PC-3 (cell line): ENCODE data around the gene SLIT2. TPM values are rescaled to one million over a fixed set of nuclear protein-coding genes. Genes with fewer than 3 reads are reported as not detected.
A peak's percentile ranks its signal among the peaks of the same experiment; 100 is the strongest.

ENCODE experiments used
- ATAC-seq: fragments of 200-7000 bp; cut with Tn5 transposase; 2 replicates; pipeline ENCODE4 v1.9.1; 2020; ENCODE audit warnings: mild to moderate bottlenecking, moderate library complexity
- BruUV-seq: library from RNA; stranded (reverse); fragments of 400-500 nt; replicated peaks from 2 replicates; lab custom pipeline; 2021; lab: Mats Ljungman, UMichigan
- CTCF ChIA-PET: fragments of 300-600 bp; sonication (Branson Sonifier 250); formaldehyde crosslinking; loops from one replicate; lab custom pipeline; 2022; ENCODE audit warnings: antibody characterized with exemption; lab: Charles Lee
- POLR2A ChIA-PET: fragments of 300-600 bp; sonication (Branson Sonifier 250); formaldehyde crosslinking; loops from one replicate; lab custom pipeline; 2022; ENCODE audit warnings: antibody characterized with exemption; ENCODE audit not compliant: unreplicated experiment; lab: Charles Lee
- DNase-seq: peaks from one replicate; pipeline ENCODE4 v3.0.0-alpha.2; 2015
- H2AFZ ChIP-seq: fragments of 300-600 bp; sonication (generic); 2 replicates; pipeline ENCODE4 v1.6.0; 2016; ENCODE audit warnings: antibody characterized with exemption, low read length
- H3F3A ChIP-seq: fragments of 300-600 bp; sonication (generic); one replicate; pipeline ENCODE4 v1.6.0; 2017; ENCODE audit warnings: antibody characterized with exemption, low read length, control low read depth, mild to moderate bottlenecking; ENCODE audit not compliant: unreplicated experiment
- H3K27ac ChIP-seq: fragments of 300-600 bp; sonication (generic); 2 replicates; pipeline ENCODE4 v1.5.1; 2016; ENCODE audit warnings: mild to moderate bottlenecking, low read length
- H3K27me3 ChIP-seq: fragments of 300-600 bp; sonication (generic); 2 replicates; pipeline ENCODE4 v1.6.1; 2016; ENCODE audit warnings: low read length, mixed read lengths
- H3K36me3 ChIP-seq: fragments of 300-600 bp; sonication (generic); 2 replicates; pipeline ENCODE4 v1.6.1; 2016; ENCODE audit warnings: low read depth, mixed run types, low read length, mixed read lengths
- H3K4me1 ChIP-seq: fragments of 300-600 bp; sonication (generic); 2 replicates; pipeline ENCODE4 v1.5.1; 2016; ENCODE audit warnings: low read length; ENCODE audit not compliant: insufficient read depth
- H3K4me2 ChIP-seq: fragments of 300-600 bp; sonication (generic); 2 replicates; pipeline ENCODE4 v1.6.0; 2016; ENCODE audit warnings: low read length
- H3K4me3 ChIP-seq: fragments of 300-600 bp; sonication (generic); 2 replicates; pipeline ENCODE4 v1.5.1; 2016; ENCODE audit warnings: mild to moderate bottlenecking, low read length, mixed read lengths
- H3K79me2 ChIP-seq: fragments of 300-600 bp; sonication (generic); 2 replicates; pipeline ENCODE4 v1.6.1; 2017; ENCODE audit warnings: low read length, mixed read lengths
- H3K9ac ChIP-seq: fragments of 300-600 bp; sonication (generic); 2 replicates; pipeline ENCODE4 v1.6.0; 2016; ENCODE audit warnings: mild to moderate bottlenecking, low read length
- H3K9me2 ChIP-seq: fragments of 300-600 bp; sonication (generic); replicated peaks from 2 replicates; pipeline ENCODE4 v1.6.1; 2016; ENCODE audit warnings: mixed run types, low read length, mixed read lengths
- H3K9me3 ChIP-seq: fragments of 300-600 bp; sonication (generic); 2 replicates; pipeline ENCODE4 v1.6.1; 2016; ENCODE audit warnings: low read length, mixed read lengths
- H4K20me1 ChIP-seq: fragments of 300-600 bp; sonication (generic); 2 replicates; pipeline ENCODE4 v1.6.1; 2016; ENCODE audit warnings: low read length, mixed read lengths
- EZH2 ChIP-seq: fragments of 300-600 bp; sonication (generic); IDR thresholded peaks from one replicate; pipeline ENCODE4 v1.6.1; 2017; ENCODE audit warnings: antibody characterized with exemption, mild to moderate bottlenecking, low read length; ENCODE audit not compliant: unreplicated experiment
- EZH2phosphoT487 ChIP-seq: fragments of 300-600 bp; sonication (generic); IDR thresholded peaks from 2 replicates; pipeline ENCODE4 v1.6.1; 2018; ENCODE audit warnings: mild to moderate bottlenecking, antibody characterized with exemption, low read length, borderline replicate concordance
- intact Hi-C: fragments of 100-400 bp; cut with micrococcal nuclease; formaldehyde crosslinking; loops from 2 replicates; pipeline ENCODE4 v1.9.0; 2023
- total RNA-seq: library from RNA; depleted of rRNA; stranded (reverse); fragments of >200 nt; gene quantifications from 2 replicates; pipeline ENCODE4 v1.2.3, GENCODE V29; 2014
- TF ChIP-seq, protein P1 (sequence below): fragments of 300-600 bp; sonication (generic); conservative IDR thresholded peaks from 2 replicates; pipeline ENCODE4 v1.5.1; 2017; ENCODE audit warnings: antibody characterized with exemption, low read depth, mild to moderate bottlenecking, low read length

SLIT2 gene
- total RNA-seq, 1 experiment from 2014 or later = 19.1 TPM

- H3K27me3 ChIP-seq = no peaks in the 10 kb centered on the region
- no peaks in the 10 kb centered on the region for H3K9me3 ChIP-seq
- TF ChIP-seq EZH2phosphoT487 = no peak
- TF ChIP-seq, protein P1, sequence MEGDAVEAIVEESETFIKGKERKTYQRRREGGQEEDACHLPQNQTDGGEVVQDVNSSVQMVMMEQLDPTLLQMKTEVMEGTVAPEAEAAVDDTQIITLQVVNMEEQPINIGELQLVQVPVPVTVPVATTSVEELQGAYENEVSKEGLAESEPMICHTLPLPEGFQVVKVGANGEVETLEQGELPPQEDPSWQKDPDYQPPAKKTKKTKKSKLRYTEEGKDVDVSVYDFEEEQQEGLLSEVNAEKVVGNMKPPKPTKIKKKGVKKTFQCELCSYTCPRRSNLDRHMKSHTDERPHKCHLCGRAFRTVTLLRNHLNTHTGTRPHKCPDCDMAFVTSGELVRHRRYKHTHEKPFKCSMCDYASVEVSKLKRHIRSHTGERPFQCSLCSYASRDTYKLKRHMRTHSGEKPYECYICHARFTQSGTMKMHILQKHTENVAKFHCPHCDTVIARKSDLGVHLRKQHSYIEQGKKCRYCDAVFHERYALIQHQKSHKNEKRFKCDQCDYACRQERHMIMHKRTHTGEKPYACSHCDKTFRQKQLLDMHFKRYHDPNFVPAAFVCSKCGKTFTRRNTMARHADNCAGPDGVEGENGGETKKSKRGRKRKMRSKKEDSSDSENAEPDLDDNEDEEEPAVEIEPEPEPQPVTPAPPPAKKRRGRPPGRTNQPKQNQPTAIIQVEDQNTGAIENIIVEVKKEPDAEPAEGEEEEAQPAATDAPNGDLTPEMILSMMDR = no peak
- TF ChIP-seq EZH2 = no peak
- intact Hi-C loops = no loop called here
- H3K4me1 ChIP-seq = peaks cover 41% of the 10 kb centered on the region
- no peak overlapping the region for H3K9ac ChIP-seq
- peaks cover 54% of the 10 kb centered on the region for H3K79me2 ChIP-seq
- ATAC-seq (peak; percentile 33; the same call in 1 of the 2 replicates), DNase-seq (no peak)
- ChIA-PET CTCF (no interaction called here), POLR2A (no interaction called here)
- no peaks in the 10 kb centered on the region for H3F3A ChIP-seq
- H3K36me3 ChIP-seq = peaks cover 12% of the 10 kb centered on the region; the same call in 1 of the 2 replicates
- H3K4me2 ChIP-seq = peak overlapping the region; percentile 79
- no peak overlapping the region for H3K4me3 ChIP-seq
- BruUV-seq = no TSS peak
- no peak overlapping the region for H2AFZ ChIP-seq
- H4K20me1 ChIP-seq = no peaks in the 10 kb centered on the region
- no peaks in the 10 kb centered on the region for H3K9me2 ChIP-seq
- H3K27ac ChIP-seq = no peak overlapping the region
These were observed 35.5 kb downstream of the SLIT2 start for GRCh38 chr4:20287246-20287645.

- DNase-seq (peak; percentile 34), ATAC-seq (peak; percentile 14)
- no peak overlapping the region for H2AFZ ChIP-seq
- no peak for TF ChIP-seq EZH2phosphoT487
- TF ChIP-seq, protein P1 = no peak
- TF ChIP-seq EZH2 = no peak
- CTCF ChIA-PET = no interaction called here
- no peaks in the 10 kb centered on the region for H4K20me1 ChIP-seq
- peaks cover 59% of the 10 kb centered on the region for H3K79me2 ChIP-seq
- intact Hi-C loops = no loop called here
- H3K4me2 ChIP-seq = peak overlapping the region; percentile 79
- POLR2A ChIA-PET = no interaction called here
- no peak overlapping the region for H3K4me3 ChIP-seq
- H3K27ac ChIP-seq = peak overlapping the region; percentile 90
- no peaks in the 10 kb centered on the region for H3K9me2 ChIP-seq
- H3K36me3 ChIP-seq = peaks cover 12% of the 10 kb centered on the region; the same call in 1 of the 2 replicates
- peaks cover 41% of the 10 kb centered on the region for H3K4me1 ChIP-seq
- H3F3A ChIP-seq = no peaks in the 10 kb centered on the region
- BruUV-seq = no TSS peak
- no peaks in the 10 kb centered on the region for H3K27me3 ChIP-seq
- no peaks in the 10 kb centered on the region for H3K9me3 ChIP-seq
- peak overlapping the region; percentile 55; the same call in 1 of the 2 replicates for H3K9ac ChIP-seq
These were observed 36.4 kb downstream of the SLIT2 start for GRCh38 chr4:20288047-20288650.

- DNase-seq (peak; percentile 83), ATAC-seq (peak; percentile 70)
- Histone ChIP-seq H3K27ac (peak overlapping the region; percentile 90), H3K4me1 (peaks cover 45% of the 10 kb centered on the region), H3F3A (no peaks in the 10 kb centered on the region), H2AFZ (no peak overlapping the region; the same call in 1 of the 2 replicates), H4K20me1 (no peaks in the 10 kb centered on the region), H3K36me3 (peaks cover 9% of the 10 kb centered on the region; the same call in 1 of the 2 replicates), H3K79me2 (peaks cover 67% of the 10 kb centered on the region), H3K9me2 (no peaks in the 10 kb centered on the region), H3K4me3 (peak overlapping the region; percentile 52), H3K27me3 (no peaks in the 10 kb centered on the region), H3K9ac (peak overlapping the region; percentile 55), H3K4me2 (peak overlapping the region; percentile 79), H3K9me3 (no peaks in the 10 kb centered on the region)
- ChIA-PET POLR2A (interaction anchor here (0.6 kb wide), 2 partner anchors 37 to 931 kb away, joined by 4 to 5 read pairs; partner anchors contain the start of gene SLIT2), CTCF (no interaction called here)
- intact Hi-C loops = no loop called here
- TF ChIP-seq EZH2 (no peak), EZH2phosphoT487 (no peak)
- TF ChIP-seq, protein P1 = no peak
- BruUV-seq = no TSS peak
These were observed 37.3 kb downstream of the SLIT2 start for GRCh38 chr4:20288846-20289512.
